PC-9 (cell line): ENCODE measurements around the gene STUM.

ENCODE experiments used
- EZH2 ChIP-seq: fragments of 200-600 bp; sonication (generic); IDR thresholded peaks from 2 replicates; pipeline ENCODE4 v1.8.0; 2017; ENCODE audit warnings: antibody characterized with exemption, low read depth
- TF ChIP-seq, protein P1 (sequence below): fragments of 200-600 bp; sonication (generic); conservative IDR thresholded peaks from 2 replicates; pipeline ENCODE4 v1.6.1; 2017; ENCODE audit warnings: mixed run types, antibody characterized with exemption, mild to moderate bottlenecking, moderate library complexity

GRCh38 chr1:226541631-226542622 lies 6.6 kb upstream of the STUM start:
- TF ChIP-seq, protein P1, sequence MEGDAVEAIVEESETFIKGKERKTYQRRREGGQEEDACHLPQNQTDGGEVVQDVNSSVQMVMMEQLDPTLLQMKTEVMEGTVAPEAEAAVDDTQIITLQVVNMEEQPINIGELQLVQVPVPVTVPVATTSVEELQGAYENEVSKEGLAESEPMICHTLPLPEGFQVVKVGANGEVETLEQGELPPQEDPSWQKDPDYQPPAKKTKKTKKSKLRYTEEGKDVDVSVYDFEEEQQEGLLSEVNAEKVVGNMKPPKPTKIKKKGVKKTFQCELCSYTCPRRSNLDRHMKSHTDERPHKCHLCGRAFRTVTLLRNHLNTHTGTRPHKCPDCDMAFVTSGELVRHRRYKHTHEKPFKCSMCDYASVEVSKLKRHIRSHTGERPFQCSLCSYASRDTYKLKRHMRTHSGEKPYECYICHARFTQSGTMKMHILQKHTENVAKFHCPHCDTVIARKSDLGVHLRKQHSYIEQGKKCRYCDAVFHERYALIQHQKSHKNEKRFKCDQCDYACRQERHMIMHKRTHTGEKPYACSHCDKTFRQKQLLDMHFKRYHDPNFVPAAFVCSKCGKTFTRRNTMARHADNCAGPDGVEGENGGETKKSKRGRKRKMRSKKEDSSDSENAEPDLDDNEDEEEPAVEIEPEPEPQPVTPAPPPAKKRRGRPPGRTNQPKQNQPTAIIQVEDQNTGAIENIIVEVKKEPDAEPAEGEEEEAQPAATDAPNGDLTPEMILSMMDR: no peak
- no peak for TF ChIP-seq EZH2
